ENCODE measurements around the gene PALD1. TPM values are rescaled to one million over a fixed set of nuclear protein-coding genes. Genes with fewer than 3 reads are reported as not detected.
A peak's percentile ranks its signal among the peaks of the same experiment; 100 is the strongest.

The PALD1 gene
- total RNA-seq, 1 donor from 2014 or later, result 1.8 TPM

DNA sequence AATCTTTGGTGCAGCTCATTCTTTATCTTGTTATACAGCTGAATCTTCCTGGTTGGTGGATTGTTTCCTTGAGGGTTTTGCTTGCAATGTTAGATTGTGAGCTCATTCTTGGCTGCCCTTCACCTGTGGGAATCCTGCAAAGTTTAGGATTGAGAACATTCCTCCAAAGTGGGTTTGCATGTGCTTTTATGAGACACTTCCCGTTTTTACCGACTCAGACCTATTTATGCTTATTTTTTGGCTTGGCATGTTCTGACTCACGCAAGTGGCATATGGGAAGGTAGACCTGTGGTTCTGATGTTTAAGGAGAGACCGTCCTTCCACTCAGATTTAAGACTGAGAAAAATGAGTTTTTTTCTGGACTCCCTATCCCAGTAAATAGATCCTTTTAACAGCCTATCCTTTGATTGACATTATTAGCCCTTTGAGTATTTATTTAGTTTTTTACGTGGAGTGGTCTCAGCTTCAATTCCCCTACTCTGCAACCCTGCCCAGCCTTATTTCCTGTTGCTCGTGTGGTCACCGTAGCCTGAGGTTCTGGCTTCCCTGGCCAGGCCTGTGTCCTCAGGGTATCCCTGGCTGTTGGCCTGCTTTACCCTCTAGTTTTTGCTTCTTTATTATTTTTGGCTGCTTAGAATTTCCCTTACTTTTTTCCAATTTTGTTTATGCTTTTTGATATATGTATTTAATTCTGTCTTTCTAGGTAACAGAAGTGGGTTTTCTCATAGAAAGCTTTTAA lies 137.4 kb downstream of the PALD1 start:
- Mint-ChIP-seq H3K36me3 (ENCODE audit: low read depth, unreplicated experiment) (peaks cover 2% of the 10 kb centered on the region), H3K9me3 (ENCODE audit: unreplicated experiment) (peaks cover 7% of the 10 kb centered on the region), H3K4me3 (ENCODE audit: unreplicated experiment) (no peak overlapping the region), H3K27me3 (ENCODE audit: low read depth, unreplicated experiment) (no peaks in the 10 kb centered on the region), H3K27ac (ENCODE audit: unreplicated experiment) (no peak overlapping the region), H3K4me1 (ENCODE audit: low read depth, unreplicated experiment) (peaks cover 21% of the 10 kb centered on the region)
- peak; percentile 39 for FAIRE-seq
- H2AFZ ChIP-seq (ENCODE audit: low read depth, low read length), result no peak overlapping the region
- H3K79me2 ChIP-seq (ENCODE audit: insufficient read depth, low read length), result no peaks in the 10 kb centered on the region
- peak; percentile 97 for DNase-seq (ENCODE audit: low read depth)
- H3K27me3 ChIP-seq (ENCODE audit: insufficient read depth, low read length), result no peaks in the 10 kb centered on the region
- H4K20me1 ChIP-seq (ENCODE audit: insufficient read depth, low read length), result no peaks in the 10 kb centered on the region
- H3K27ac ChIP-seq (ENCODE audit: low read depth, low read length), result peak overlapping the region; percentile 81
- H3K4me2 ChIP-seq (ENCODE audit: low read length), result peak overlapping the region; percentile 24
- no peak overlapping the region for H3K4me3 ChIP-seq (ENCODE audit: insufficient read depth, low read depth, low read length)
- H3K36me3 ChIP-seq (ENCODE audit: insufficient read depth, low read length), result no peaks in the 10 kb centered on the region
- H3K4me1 ChIP-seq (ENCODE audit: insufficient read depth, low read length), result peaks cover 40% of the 10 kb centered on the region
- peaks cover 6% of the 10 kb centered on the region for H3K9me3 ChIP-seq (ENCODE audit: insufficient read depth, low read depth, low read length)
- TF ChIP-seq, protein P1, sequence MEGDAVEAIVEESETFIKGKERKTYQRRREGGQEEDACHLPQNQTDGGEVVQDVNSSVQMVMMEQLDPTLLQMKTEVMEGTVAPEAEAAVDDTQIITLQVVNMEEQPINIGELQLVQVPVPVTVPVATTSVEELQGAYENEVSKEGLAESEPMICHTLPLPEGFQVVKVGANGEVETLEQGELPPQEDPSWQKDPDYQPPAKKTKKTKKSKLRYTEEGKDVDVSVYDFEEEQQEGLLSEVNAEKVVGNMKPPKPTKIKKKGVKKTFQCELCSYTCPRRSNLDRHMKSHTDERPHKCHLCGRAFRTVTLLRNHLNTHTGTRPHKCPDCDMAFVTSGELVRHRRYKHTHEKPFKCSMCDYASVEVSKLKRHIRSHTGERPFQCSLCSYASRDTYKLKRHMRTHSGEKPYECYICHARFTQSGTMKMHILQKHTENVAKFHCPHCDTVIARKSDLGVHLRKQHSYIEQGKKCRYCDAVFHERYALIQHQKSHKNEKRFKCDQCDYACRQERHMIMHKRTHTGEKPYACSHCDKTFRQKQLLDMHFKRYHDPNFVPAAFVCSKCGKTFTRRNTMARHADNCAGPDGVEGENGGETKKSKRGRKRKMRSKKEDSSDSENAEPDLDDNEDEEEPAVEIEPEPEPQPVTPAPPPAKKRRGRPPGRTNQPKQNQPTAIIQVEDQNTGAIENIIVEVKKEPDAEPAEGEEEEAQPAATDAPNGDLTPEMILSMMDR (IDR thresholded peaks at IDR 0.05; ENCODE audit: insufficient read depth, low read depth, low read length), result no peak
- H3K9ac ChIP-seq (ENCODE audit: low read length), result peak overlapping the region; percentile 51

DNA sequence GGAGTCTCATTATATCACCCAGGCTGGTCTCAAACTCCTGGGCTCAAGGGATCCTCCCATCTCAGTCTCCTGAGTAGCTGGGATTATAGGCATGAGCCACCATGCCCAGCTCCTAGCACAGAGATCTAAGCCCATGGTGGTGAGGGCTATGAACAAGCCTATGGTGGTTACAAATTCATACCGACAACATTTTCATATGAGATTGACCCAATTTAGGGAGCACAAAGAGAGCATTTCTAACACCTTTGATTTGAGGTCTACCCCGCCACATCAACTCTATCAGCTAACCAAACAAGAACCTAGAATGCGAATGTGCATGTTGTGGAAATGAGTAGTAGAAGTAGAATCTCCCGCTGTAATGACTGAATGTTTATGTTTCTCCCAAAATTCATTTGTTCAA lies 138.2 kb downstream of the PALD1 start:
- Mint-ChIP-seq H3K4me3 (ENCODE audit: unreplicated experiment) (no peak overlapping the region), H3K36me3 (ENCODE audit: low read depth, unreplicated experiment) (peaks cover 2% of the 10 kb centered on the region), H3K27ac (ENCODE audit: unreplicated experiment) (no peak overlapping the region), H3K27me3 (ENCODE audit: low read depth, unreplicated experiment) (no peaks in the 10 kb centered on the region), H3K4me1 (ENCODE audit: low read depth, unreplicated experiment) (peaks cover 21% of the 10 kb centered on the region), H3K9me3 (ENCODE audit: unreplicated experiment) (peaks cover 7% of the 10 kb centered on the region)
- FAIRE-seq (no peak), DNase-seq (ENCODE audit: low read depth) (no peak)
- H3K9me3 ChIP-seq (ENCODE audit: insufficient read depth, low read depth, low read length), result peaks cover 6% of the 10 kb centered on the region
- TF ChIP-seq, protein P1 (IDR thresholded peaks at IDR 0.05; ENCODE audit: insufficient read depth, low read depth, low read length), result no peak
- no peak for TF ChIP-seq EZH2 (IDR thresholded peaks at IDR 0.05; ENCODE audit: insufficient read depth, low read length)
- no peak overlapping the region for H2AFZ ChIP-seq (ENCODE audit: low read depth, low read length)
- H3K4me3 ChIP-seq (ENCODE audit: insufficient read depth, low read depth, low read length), result no peak overlapping the region
- peak overlapping the region; percentile 81 for H3K27ac ChIP-seq (ENCODE audit: low read depth, low read length)
- no peak overlapping the region for H3K4me2 ChIP-seq (ENCODE audit: low read length)
- no peaks in the 10 kb centered on the region for H4K20me1 ChIP-seq (ENCODE audit: insufficient read depth, low read length)
- H3K27me3 ChIP-seq (ENCODE audit: insufficient read depth, low read length), result no peaks in the 10 kb centered on the region
- no peaks in the 10 kb centered on the region for H3K79me2 ChIP-seq (ENCODE audit: insufficient read depth, low read length)
- H3K36me3 ChIP-seq (ENCODE audit: insufficient read depth, low read length), result no peaks in the 10 kb centered on the region
- peak overlapping the region; percentile 51 for H3K9ac ChIP-seq (ENCODE audit: low read length)
- H3K4me1 ChIP-seq (ENCODE audit: insufficient read depth, low read length), result peaks cover 40% of the 10 kb centered on the region

Other genes starting within 250 kb of the PALD1 start
- 95.3 and 108 TPM in 2 replicates for gene PPA1, start 245.3 kb upstream of the PALD1 start, total RNA-seq
- gene NPFFR1, start 194.8 kb upstream of the PALD1 start, total RNA-seq, result not detected in 2 replicates
- 7.4 and 7.8 TPM in 2 replicates for gene LRRC20, start 96.1 kb upstream of the PALD1 start, total RNA-seq
- 73.2 and 74.0 TPM in 2 replicates for gene EIF4EBP2, start 74.6 kb upstream of the PALD1 start, total RNA-seq
- gene NODAL, start 37.1 kb upstream of the PALD1 start, total RNA-seq, result 0.43 TPM in 1 of 2 replicates, not detected in the other
- 0.14 and 0.16 TPM in 2 replicates for gene PRF1, start 124.0 kb downstream of the PALD1 start, total RNA-seq
- 19.4 and 30.2 TPM in 2 replicates for gene ADAMTS14, start 193.7 kb downstream of the PALD1 start, total RNA-seq